ENCODE data around the gene ELFN1. TPM values are rescaled to one million over a fixed set of nuclear protein-coding genes. Genes with fewer than 3 reads are reported as not detected.

ELFN1 gene
- total and polyA plus RNA-seq, 9 of the 15 experiments (the other 6 are each of a cell fraction or from before 2014, with no cell fraction given), result 0.04 to 0.64 (median 0.18) TPM; not detected in 2

GRCh38 chr7:1630700-1631336 lies 39.3 kb upstream of the ELFN1 start:
- Histone ChIP-seq H3K27ac (ENCODE audit: extremely low read depth, low read depth, low read length) (no peak overlapping the region), H4K20me1 (replicated peaks; ENCODE audit: control insufficient read depth, insufficient read depth, low read length) (no peaks in the 10 kb centered on the region), H2AFZ (ENCODE audit: low read depth, low read length) (no peak overlapping the region), H3K27me3 (ENCODE audit: control insufficient read depth in 2 of 2, insufficient read depth in 2 of 2, low read length in 2 of 2) (peaks cover 0 to 10% of the 10 kb centered on the region in 2 experiments; a peak in 1 of 5 replicates), H3K79me2 (ENCODE audit: control insufficient read depth, insufficient read depth, low read length) (no peaks in the 10 kb centered on the region), H3K4me3 (no peak overlapping the region), H3K9ac (ENCODE audit: insufficient read depth in 1 of 2, low read depth in 2 of 2, low read length in 2 of 2) (no peak overlapping the region), H3K4me2 (ENCODE audit: insufficient read depth, low read length) (no peak overlapping the region), H3K9me1 (ENCODE audit: control insufficient read depth, insufficient read depth, low read length) (no peaks in the 10 kb centered on the region), H3K9me3 (replicated peaks; ENCODE audit: control insufficient read depth, insufficient read depth, low read depth, low read length) (peaks cover 5% of the 10 kb centered on the region; the same call in 1 of the 2 replicates), H3K36me3 (ENCODE audit: control insufficient read depth, insufficient read depth, low read length) (no peaks in the 10 kb centered on the region), H3K4me1 (replicated peaks in 1 of 2; ENCODE audit: control insufficient read depth in 2 of 2, insufficient read depth in 2 of 2, low read length in 2 of 2) (no peaks in the 10 kb centered on the region; a peak in 1 of 5 replicates)
- WGBS (ENCODE audit: insufficient coverage, low coverage, missing lambda C conversion rate), result 0% methylated on average over 3 of the region's 3 CpGs
- TF ChIP-seq EGR1 (conservative IDR thresholded peaks at IDR 0.05) (peak; percentile 39; the same call in 1 of the 2 replicates), ZBTB1 (CRISPR knock-in tag; IDR thresholded peaks at IDR 0.05; ENCODE audit: borderline replicate concordance, low read depth) (no peak)
- ChIA-PET POLR2A (no interaction called here), CTCF (ENCODE audit: low intra/inter-chr PET ratio) (no interaction called here)
- DNase-seq (ENCODE audit: extremely low read depth in 1 of 4, low spot score in 3 of 4) (no peak), ATAC-seq (no peak), FAIRE-seq (no peak)
- intact Hi-C loops (cut with micrococcal nuclease), result no loop called here
- no TSS peak for BruUV-seq (replicated peaks)
- in situ Hi-C loops (cut with MboI), result no loop called here

- Histone ChIP-seq H3K27me3 (ENCODE audit: control insufficient read depth in 2 of 2, insufficient read depth in 2 of 2, low read length in 2 of 2) (0 out of 5 replicates have a peak, but pooled peaks cover 0 to 4% of the 10 kb centered on the region in 2 experiments), H3K36me3 (ENCODE audit: control insufficient read depth, insufficient read depth, low read length) (no peaks in the 10 kb centered on the region), H3K27ac (ENCODE audit: extremely low read depth, low read depth, low read length) (no peak overlapping the region), H2AFZ (ENCODE audit: low read depth, low read length) (no peak overlapping the region), H3K4me2 (ENCODE audit: insufficient read depth, low read length) (no peak overlapping the region), H4K20me1 (replicated peaks; ENCODE audit: control insufficient read depth, insufficient read depth, low read length) (no peaks in the 10 kb centered on the region), H3K79me2 (ENCODE audit: control insufficient read depth, insufficient read depth, low read length) (no peaks in the 10 kb centered on the region), H3K4me1 (replicated peaks in 1 of 2; ENCODE audit: control insufficient read depth in 2 of 2, insufficient read depth in 2 of 2, low read length in 2 of 2) (no peaks in the 10 kb centered on the region), H3K9me1 (ENCODE audit: control insufficient read depth, insufficient read depth, low read length) (no peaks in the 10 kb centered on the region), H3K9ac (ENCODE audit: insufficient read depth in 1 of 2, low read depth in 2 of 2, low read length in 2 of 2) (no peak overlapping the region), H3K9me3 (replicated peaks; ENCODE audit: control insufficient read depth, insufficient read depth, low read depth, low read length) (peaks cover 3% of the 10 kb centered on the region; the same call in 1 of the 2 replicates), H3K4me3 (no peak overlapping the region)
- BruUV-seq (replicated peaks), result no TSS peak
- intact Hi-C loops (cut with micrococcal nuclease), result no loop called here
- peak in 1 of 4 experiments; percentile 3 for DNase-seq (ENCODE audit: extremely low read depth in 1 of 4, low spot score in 3 of 4)
- no peak for ATAC-seq
- no peak for FAIRE-seq
- WGBS (ENCODE audit: insufficient coverage, low coverage, missing lambda C conversion rate), result 0% methylated on average over 5 of the region's 5 CpGs
- CTCF ChIA-PET (ENCODE audit: low intra/inter-chr PET ratio), result no interaction called here
- POLR2A ChIA-PET, result no interaction called here
- in situ Hi-C loops (cut with MboI), result no loop called here
- TF ChIP-seq CBFB (CRISPR knock-in tag; IDR thresholded peaks at IDR 0.05) (no peak), NR2F6 (CRISPR knock-in tag; IDR thresholded peaks at IDR 0.05) (no peak), ZNF124 (CRISPR knock-in tag; IDR thresholded peaks at IDR 0.05) (no peak), BRF1 (IDR thresholded peaks at IDR 0.05; ENCODE audit: borderline replicate concordance, extremely low read depth, insufficient read length) (no peak), ADNP (tag; IDR thresholded peaks at IDR 0.05) (no peak), CEBPB (tag; IDR thresholded peaks at IDR 0.05) (no peak), CEBPG (CRISPR knock-in tag; IDR thresholded peaks at IDR 0.05) (no peak), CEBPG (tag; conservative IDR thresholded peaks at IDR 0.05 in 1 of 2, IDR thresholded peaks at IDR 0.05 in 1 of 2) (no peak), ZNF280A (IDR thresholded peaks at IDR 0.05; ENCODE audit: low read depth, partially characterized antibody) (no peak)
These were observed 38.4 kb upstream of the ELFN1 start for GRCh38 chr7:1631678-1632077.
